ENCODE measurements around the gene ESX1. TPM values are rescaled to one million over a fixed set of nuclear protein-coding genes. Genes with fewer than 3 reads are reported as not detected.

Gene ESX1
- not detected for total RNA-seq (ENCODE audit: unreplicated experiment)
- long read RNA-seq, result 0 reads

- no peak within 1 kb of the TSS for H3K27ac Mint-ChIP-seq (ENCODE audit: unreplicated experiment)
- no peaks in the 10 kb centered on the region for H3K4me1 Mint-ChIP-seq (ENCODE audit: low read depth, unreplicated experiment)
- H3K36me3 Mint-ChIP-seq (ENCODE audit: unreplicated experiment), result no peaks in the 10 kb centered on the region
- peaks cover 8% of the 10 kb centered on the region for H3K27me3 Mint-ChIP-seq (ENCODE audit: unreplicated experiment)
- TF ChIP-seq CTCF (IDR thresholded peaks at IDR 0.05; ENCODE audit: partially characterized antibody, unreplicated experiment), result no peak
- peak; percentile 27 for DNase-seq
- peak within 1 kb of the TSS; percentile 75 for H3K4me3 Mint-ChIP-seq (ENCODE audit: unreplicated experiment)
- H3K9me3 Mint-ChIP-seq (ENCODE audit: unreplicated experiment), result no peaks in the 10 kb centered on the region
Measured at GRCh38 chrX:104254442-104255115, at the start of gene ESX1. Gene ESX1 (minus strand): TSS chrX:104254933. CDS start chrX:104254849, 84 bp downstream.

GRCh38 chrX:104295636-104296035 is 40.9 kb upstream of the ESX1 start:
- H3K36me3 Mint-ChIP-seq (ENCODE audit: unreplicated experiment), result no peaks in the 10 kb centered on the region
- peaks cover 2% of the 10 kb centered on the region for H3K9me3 Mint-ChIP-seq (ENCODE audit: unreplicated experiment)
- no peak for DNase-seq
- H3K27me3 Mint-ChIP-seq (ENCODE audit: unreplicated experiment), result no peaks in the 10 kb centered on the region
- H3K4me1 Mint-ChIP-seq (ENCODE audit: low read depth, unreplicated experiment), result no peaks in the 10 kb centered on the region
- H3K27ac Mint-ChIP-seq (ENCODE audit: unreplicated experiment), result no peak overlapping the region
- H3K4me3 Mint-ChIP-seq (ENCODE audit: unreplicated experiment), result no peak overlapping the region
- no peak for TF ChIP-seq CTCF (IDR thresholded peaks at IDR 0.05; ENCODE audit: partially characterized antibody, unreplicated experiment)

GRCh38 chrX:104288961-104289360 is 34.2 kb upstream of the ESX1 start:
- H3K27me3 Mint-ChIP-seq (ENCODE audit: unreplicated experiment), result no peaks in the 10 kb centered on the region
- TF ChIP-seq CTCF (IDR thresholded peaks at IDR 0.05; ENCODE audit: partially characterized antibody, unreplicated experiment), result no peak
- H3K4me3 Mint-ChIP-seq (ENCODE audit: unreplicated experiment), result no peak overlapping the region
- no peaks in the 10 kb centered on the region for H3K36me3 Mint-ChIP-seq (ENCODE audit: unreplicated experiment)
- H3K4me1 Mint-ChIP-seq (ENCODE audit: low read depth, unreplicated experiment), result no peaks in the 10 kb centered on the region
- DNase-seq, result no peak
- no peak overlapping the region for H3K27ac Mint-ChIP-seq (ENCODE audit: unreplicated experiment)
- H3K9me3 Mint-ChIP-seq (ENCODE audit: unreplicated experiment), result peaks cover 2% of the 10 kb centered on the region

GRCh38 chrX:104288269-104288668 is 33.5 kb upstream of the ESX1 start:
- H3K9me3 Mint-ChIP-seq (ENCODE audit: unreplicated experiment), result peaks cover 2% of the 10 kb centered on the region
- TF ChIP-seq CTCF (IDR thresholded peaks at IDR 0.05; ENCODE audit: partially characterized antibody, unreplicated experiment), result no peak
- DNase-seq, result no peak
- no peaks in the 10 kb centered on the region for H3K4me1 Mint-ChIP-seq (ENCODE audit: low read depth, unreplicated experiment)
- H3K36me3 Mint-ChIP-seq (ENCODE audit: unreplicated experiment), result no peaks in the 10 kb centered on the region
- no peak overlapping the region for H3K4me3 Mint-ChIP-seq (ENCODE audit: unreplicated experiment)
- H3K27me3 Mint-ChIP-seq (ENCODE audit: unreplicated experiment), result no peaks in the 10 kb centered on the region
- no peak overlapping the region for H3K27ac Mint-ChIP-seq (ENCODE audit: unreplicated experiment)

GRCh38 chrX:104285201-104285600 is 30.5 kb upstream of the ESX1 start:
- H3K4me3 Mint-ChIP-seq (ENCODE audit: unreplicated experiment), result no peak overlapping the region
- no peaks in the 10 kb centered on the region for H3K9me3 Mint-ChIP-seq (ENCODE audit: unreplicated experiment)
- no peaks in the 10 kb centered on the region for H3K27me3 Mint-ChIP-seq (ENCODE audit: unreplicated experiment)
- no peak for TF ChIP-seq CTCF (IDR thresholded peaks at IDR 0.05; ENCODE audit: partially characterized antibody, unreplicated experiment)
- H3K4me1 Mint-ChIP-seq (ENCODE audit: low read depth, unreplicated experiment), result no peaks in the 10 kb centered on the region
- no peaks in the 10 kb centered on the region for H3K36me3 Mint-ChIP-seq (ENCODE audit: unreplicated experiment)
- H3K27ac Mint-ChIP-seq (ENCODE audit: unreplicated experiment), result no peak overlapping the region
- DNase-seq, result no peak

Measured in glutamatergic neuron (in vitro differentiated cells).